Stimulated activated CD8-positive, alpha-beta memory T cell treated with anti-CD3 and anti-CD28 coated beads, Interleukin-7, amount 100 ng/mL, for 1 hour (primary cell): ENCODE data around the gene P2RX6.
"Not testable (repeated sequence)": the region's sequence is repeated elsewhere in the genome, so short reads cannot be mapped to it uniquely, and the experiment has no call there.

ENCODE experiments used
- DNase-seq, 2 donors: peaks; one replicate each; pipeline ENCODE4 v3.0.0-alpha.2; 2020; ENCODE audit warnings: low read depth in 2 of 2

P2RX6 gene

DNA sequence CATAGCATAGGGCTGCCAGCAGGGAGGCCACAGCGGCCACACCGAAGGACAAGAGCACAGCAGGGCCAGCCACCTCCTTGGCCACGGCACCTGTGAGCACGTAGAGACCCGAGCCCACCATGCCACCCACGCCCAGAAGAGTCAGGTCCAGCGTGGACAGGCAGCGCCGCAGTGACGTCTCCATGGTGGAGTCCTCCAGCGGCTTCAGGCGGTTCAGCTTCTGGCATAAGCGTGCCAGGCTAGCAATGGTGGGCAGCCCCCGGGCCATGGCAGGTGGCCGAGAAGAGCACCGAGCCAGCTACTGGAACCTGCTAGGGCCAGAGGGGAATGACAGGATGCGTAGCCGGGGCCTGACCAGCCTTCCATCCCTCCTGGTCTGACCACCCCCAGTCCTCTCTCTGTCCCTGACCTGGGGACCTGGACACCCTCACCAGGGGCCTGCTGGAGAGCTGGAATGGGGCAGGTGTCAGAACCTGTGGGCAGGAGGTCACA is 16.6 kb downstream of the P2RX6 start:
- no peak for DNase-seq

DNA sequence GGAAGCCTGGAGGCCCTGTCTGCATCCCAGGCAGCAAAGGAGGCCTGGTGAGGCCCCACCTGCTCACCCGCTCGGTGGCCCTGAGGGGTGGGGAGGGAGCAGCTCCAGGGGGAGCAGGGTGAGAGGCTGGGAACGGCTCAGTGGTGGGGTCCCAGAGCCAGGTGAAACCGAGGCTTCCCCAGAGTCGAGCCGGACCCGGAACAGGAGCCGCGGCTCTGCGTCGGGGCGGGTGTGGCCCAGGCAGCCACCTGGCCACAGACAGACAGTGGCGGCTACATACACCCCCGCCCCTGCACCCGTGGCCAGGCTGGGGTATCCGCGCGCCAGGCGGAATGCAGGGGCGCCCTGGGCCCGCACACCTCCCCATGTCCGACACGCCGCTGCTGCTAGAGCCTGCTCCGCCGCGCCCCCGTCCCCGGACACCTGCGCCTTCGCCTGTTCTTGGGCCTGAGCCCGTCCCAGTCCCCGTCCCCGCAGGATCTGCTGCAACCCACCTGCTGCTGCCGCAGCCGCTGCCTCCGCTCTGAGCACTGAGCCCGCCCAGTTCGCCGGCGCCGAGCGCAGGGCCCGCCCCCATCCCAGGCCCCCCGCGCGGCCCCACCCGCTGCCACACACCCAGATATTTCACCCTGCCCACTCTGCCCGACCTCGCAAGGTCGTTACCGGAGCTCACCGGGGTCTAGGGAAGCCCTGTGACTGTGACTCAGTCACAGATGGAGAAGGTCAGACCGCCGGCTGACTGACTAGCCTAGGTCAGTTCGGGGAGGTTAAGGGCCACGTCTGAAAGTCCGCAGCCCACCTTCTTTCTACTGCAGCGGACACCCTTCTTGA is 17.3 kb downstream of the P2RX6 start, which contains the start of gene SLC7A4:
SLC7A4 (minus strand) TSS at position 525 of the 831 bp plus-strand sequence. CDS start 749 bp downstream, outside the sequence.
- no peak for DNase-seq

DNA sequence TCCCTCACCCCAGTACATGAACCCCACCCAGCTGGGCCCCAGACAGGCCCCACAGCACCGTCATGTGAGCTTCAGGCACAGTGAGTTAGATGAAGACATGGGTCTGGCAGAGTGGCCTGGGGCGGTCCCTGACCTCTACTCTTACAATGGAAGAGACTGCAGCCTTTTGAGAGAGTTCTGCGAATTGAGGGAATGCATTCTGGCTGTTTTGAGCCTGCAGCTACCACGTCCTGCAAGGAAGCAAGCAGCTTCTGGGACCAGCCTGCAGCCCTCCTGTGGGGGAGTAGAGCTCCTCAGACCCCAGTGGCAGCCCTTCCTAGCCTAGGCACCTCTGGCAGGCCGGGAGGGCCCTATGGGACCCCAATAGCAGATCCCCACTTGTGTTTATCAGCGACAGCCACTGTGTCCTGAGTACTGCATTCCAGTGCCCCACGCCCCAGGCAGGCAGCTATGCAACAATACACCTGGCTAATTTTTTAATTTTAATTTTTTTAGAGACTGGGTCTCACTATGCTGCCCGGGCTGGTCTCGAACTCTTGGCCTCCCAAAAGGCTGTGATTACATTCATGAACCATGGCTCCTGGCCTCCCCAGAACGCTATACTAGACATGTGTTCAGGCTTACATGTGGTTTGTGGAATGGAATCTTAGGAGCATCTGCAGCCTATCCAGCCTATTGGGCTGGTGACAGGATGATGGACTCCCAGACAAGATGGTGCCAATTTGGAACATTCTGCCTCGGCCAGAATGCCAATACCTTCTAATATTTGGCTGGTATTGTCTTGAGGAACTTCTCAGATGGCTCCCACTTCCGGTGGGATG is 18.1 kb downstream of the P2RX6 start:
- DNase-seq: no peak

- no peak for DNase-seq
Observed at GRCh38 chr22:21033895-21034294, 18.9 kb downstream of the P2RX6 start.

DNA sequence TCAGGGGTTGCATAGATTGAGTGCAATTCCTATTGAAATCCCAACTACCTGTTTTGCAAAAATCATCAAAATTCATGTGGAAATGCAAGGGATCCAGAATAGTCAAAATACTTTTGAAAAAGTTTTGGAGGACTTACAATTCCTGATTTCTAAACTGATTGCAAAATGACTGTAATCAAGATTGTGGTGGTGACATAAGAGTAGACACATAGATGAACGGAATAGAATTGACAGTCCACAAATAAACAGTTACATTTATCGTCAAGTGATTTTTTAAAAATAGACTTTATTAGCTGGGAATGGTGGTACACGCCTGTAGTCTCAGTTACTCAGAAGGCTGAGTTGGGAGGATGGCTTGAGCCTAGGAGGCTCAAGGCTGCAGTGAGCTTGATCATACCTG is 20.0 kb downstream of the P2RX6 start:
- no peak for DNase-seq

DNA sequence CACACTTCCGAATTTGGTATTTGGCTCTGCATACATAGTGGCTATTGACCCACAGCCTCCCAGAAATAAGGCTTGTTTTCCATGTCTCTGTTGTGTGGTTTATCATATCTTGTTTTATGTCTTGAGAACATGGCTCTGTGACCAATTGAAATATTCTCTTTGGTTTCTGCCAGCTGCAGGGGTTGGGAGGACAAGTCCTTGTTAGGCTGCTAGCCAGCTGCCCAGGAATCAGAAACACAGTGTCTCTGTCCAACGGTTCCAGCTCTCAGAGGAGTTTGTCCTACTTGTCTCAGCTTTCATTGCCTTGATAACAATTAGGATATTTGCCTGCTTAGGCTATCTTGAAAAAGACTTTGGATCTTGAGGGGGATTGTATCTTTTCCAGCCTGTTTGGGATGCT is 23.4 kb downstream of the P2RX6 start:
- DNase-seq: no peak

DNA sequence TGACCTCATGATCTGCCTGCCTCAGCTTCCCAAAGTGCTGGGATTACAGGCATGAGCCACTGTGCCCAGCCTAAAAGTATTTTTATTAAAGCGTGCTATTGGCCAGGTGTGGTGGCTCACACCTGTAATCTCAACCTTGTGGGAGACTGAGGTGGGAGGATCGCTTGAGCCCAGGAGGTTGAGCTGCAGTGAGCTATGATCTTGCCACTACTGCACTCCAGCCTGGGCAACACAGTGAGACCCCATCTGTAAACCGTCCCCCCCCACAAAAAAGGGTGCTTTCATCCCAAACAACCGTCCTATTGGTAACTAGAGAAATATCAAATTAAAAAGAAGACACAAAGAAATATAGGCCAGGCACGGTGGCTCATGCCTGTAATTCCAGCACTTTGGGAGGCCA is 24.2 kb downstream of the P2RX6 start:
- DNase-seq: not testable (repeated sequence)

DNA sequence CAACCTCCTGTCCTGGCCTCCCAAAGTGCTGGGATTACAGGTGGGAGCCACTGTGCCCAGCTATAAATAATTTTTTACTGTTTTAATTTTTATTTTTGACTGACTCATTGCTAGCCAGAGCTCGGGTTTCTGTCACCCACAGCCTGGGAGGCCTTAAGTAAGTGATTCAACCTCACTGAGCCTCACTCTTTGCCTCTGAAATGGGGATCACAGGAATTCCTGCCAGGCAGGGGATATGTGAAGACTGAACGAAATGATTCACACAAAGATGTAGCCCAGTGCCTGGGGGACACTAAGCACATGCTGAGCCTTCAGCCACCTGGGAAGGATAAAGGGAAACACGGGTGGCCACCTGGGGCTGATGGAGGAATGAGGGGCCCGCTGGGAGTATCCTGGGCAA is 27.0 kb downstream of the P2RX6 start:
- DNase-seq: no peak

DNA sequence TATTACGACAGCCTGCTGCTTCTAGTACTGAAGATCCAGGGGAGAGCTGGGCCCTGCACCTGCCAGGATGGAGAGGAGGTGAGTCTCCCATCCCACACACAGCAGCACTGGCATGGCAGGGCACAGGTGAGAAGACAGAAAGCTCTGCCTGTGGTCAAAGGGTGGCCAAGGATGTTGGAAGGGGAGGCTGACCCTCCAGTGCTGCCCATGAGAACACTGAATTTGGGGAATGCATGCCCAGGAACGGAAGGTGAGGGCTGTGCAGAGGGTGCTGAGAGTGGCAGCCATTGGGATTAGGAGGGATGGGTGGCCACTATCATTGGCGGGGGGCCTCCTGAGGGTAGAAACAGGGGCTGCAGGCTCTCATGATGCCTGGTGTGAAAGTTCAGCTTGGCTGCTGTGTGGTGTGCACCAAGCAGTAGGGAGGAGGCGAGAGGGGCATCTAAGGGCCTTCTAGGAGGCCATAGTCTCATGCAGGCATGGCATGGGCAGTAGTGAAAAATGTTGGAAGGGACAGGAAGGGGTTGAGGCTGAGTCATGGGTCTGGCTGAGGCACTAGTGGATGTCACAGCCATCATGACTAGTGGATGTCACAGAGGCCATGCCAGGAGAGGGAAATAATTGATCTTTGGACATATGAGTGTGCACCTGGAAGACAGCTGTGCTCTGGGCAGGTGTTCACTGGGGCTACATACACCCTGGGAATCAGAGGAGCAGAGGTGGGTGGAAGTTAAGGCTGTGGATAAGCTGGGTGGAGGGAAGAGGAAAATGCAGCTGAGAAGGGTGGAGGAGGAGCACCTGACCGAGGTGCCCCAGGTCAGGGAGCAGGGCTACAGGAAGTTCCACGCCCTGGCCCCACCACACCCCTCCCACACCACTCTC is 28.3 kb downstream of the P2RX6 start:
- no peak for DNase-seq

DNA sequence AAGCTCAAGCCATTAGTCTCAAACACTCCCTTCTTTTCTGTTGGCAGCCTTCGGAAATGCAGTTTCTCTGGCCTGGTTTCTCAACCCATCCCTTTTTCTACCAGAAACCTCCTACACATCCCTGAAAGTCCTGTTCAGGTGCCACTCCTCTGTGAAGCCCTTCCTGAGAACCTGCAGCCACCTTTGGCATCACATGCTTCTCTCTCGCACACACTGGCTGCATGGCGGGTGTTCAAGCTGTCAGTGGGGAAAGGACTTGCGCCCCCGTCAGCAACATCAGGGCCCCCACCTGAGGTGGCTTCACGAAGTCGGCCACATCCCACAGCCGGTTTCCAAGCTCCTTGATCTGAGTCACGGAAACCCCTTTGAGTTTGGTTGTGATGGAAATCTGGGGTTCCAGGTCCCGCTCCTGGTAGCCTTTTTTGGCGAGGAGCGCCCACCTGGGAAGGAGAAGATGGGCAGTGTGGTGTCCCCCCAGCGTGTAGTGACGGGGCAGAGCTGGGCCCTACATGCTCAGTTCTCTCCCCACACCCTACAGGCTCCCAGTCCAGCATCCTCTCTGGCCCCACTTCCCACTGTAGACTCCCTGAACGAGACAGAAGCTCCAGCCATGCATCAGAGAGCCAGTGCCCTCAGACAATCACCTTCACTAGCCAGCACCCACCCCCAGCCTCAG is 29.0 kb downstream of the P2RX6 start:
- no peak for DNase-seq

DNA sequence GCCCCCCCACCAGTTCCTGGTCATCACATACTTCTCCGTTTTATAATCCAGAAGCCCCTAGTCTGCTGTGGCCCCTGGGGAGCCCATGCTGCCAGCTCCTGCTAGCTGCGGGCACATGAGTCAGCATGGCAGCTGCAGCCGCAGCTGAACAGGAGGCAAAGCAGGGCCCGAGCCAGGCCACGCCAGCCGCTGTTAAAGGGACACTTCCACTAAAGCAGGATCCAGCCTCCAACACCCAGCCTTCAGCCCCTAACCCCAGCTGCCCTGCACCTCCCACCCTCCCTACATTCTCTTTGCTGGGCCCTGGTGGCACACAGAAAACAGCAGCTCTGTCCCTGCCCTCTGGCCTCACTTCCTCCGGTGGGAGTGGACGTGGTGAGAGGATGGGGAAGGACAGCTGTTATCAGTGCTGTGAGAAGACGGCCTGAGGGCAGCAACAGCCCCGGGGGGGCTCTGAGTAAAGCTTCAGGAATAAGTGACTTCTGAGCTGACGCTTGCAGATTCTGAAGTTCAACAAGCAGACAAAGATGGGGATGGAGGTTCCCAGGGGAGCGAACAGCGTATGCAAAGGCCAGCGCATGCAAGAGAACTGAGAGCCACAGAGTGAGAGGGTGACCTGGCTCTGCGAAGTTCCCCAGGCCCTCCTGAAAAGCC is 30.1 kb downstream of the P2RX6 start:
- no peak for DNase-seq

GRCh38 chr22:21045585-21046294 is 30.8 kb downstream of the P2RX6 start, which contains the start of gene LRRC74B:
LRRC74B (plus strand) TSS chr22:21045946; CDS start chr22:21045987, 41 bp downstream.
- DNase-seq: peak; percentile 41 to 43

- DNase-seq: no peak
Observed at GRCh38 chr22:21047035-21047661, 32.2 kb downstream of the P2RX6 start.

GRCh38 chr22:21047730-21048129 is 32.8 kb downstream of the P2RX6 start:
- no peak for DNase-seq

DNA sequence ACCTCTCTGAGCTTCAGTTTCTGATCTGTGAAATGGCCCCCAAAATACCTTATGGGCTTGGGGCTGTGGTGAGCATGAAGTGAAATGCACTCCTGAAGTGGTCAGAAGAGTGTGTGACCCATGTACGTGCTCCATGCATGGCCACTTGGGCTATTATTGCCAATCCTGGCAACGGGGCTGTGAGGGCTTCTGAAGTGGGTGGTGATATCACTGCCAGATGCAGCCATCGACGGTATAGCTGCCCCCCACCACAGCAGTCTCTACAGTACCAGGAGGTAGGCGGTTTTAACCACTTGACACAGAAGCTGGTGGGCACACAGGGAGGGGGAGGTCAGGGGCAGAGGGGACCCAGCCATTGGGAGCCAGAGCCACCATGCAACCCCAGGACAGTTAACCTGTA is 33.5 kb downstream of the P2RX6 start:
- DNase-seq: not testable (repeated sequence)

DNA sequence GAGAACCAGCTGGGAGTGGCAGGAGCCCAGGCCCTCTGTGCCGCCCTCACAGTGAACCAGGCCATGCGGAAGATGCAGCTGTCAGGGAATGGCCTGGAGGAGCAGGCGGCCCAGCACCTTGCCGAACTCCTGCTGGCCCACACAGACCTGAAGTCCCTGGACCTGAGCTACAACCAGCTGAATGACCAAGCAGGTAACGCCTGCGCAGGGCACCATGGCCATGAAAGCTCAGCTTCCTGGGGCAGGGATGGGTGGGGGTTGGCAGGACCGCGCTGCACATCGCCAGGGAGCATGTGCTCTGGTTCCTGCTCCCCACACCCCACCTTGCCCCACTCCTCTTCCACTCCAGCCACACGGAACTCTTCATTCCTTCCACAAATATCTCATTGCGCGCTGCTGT is 34.0 kb downstream of the P2RX6 start:
- DNase-seq: not testable (repeated sequence)

DNA sequence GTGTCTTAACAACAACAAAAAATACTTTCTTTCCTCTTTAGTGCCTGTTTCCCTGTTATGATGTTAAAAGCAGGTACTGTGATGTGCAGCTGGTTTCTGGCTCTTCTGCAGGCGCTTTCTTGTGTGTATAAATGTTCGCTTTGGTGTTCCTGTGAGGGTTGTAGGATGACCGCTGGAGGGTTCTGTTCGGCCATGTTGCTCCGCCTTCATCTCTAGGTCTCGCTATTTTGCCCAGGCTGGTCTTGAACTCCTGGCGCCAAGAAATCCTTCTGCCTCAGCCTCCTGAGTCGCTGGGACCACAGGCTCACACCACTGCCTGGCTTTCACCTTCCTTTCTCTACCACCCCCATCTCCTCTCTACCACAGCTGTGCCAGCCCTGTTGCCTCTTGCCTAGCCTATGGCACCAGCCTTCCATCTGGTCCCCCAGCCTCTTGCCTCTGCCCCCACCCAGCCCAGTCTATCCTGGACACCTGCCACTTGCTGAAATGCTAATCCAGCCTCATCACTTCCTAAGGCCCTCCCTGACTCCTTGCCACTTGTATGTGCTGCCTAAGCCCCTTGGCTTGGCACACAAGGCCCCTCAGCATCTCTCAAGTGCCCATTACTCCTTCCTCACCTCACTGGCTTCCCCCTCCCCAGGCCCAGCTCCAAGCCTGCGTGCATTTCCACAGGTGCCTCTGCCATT is 36.3 kb downstream of the P2RX6 start:
- DNase-seq: no peak

DNA sequence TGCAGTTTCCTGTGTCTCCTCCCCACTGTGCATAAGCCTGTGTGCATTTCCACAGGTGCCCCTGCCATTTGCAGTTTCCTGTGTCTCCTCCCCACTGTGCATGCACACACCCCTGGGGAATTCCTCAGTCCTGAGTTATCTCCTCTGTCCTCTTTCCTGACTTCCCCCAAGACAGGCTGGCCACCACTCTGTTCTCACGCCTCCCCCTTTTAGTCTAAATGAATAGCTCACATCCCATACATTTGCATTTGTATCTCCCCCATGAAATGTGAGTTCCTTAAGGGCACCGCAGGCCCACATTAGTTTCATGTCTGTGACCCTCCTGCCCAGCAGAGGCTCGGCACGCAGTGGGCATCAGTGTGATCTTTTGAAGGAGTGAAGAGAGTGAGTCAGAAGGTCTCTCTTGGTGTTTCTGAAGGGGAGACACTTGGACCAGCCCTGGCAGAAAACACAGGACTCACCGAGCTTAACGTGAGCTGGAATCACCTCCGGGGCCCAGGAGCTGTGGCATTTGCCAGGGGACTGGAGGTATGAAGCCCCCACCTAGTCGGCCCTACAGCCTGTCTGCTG is 37.0 kb downstream of the P2RX6 start:
- no peak for DNase-seq
